22Rv1 (cell line): ENCODE data around the gene TXNDC5.

Experiments used
- CTCF ChIP-seq: fragments of 450-650 bp; IDR thresholded peaks from 2 replicates; pipeline ENCODE4 v1.5.1; 2017; ENCODE audit warnings: mild to moderate bottlenecking
- ZFX ChIP-seq: fragments of 450-650 bp; IDR thresholded peaks from 2 replicates; pipeline ENCODE4 v1.6.1; 2017; ENCODE audit warnings: antibody characterized with exemption, borderline replicate concordance

- no peak for TF ChIP-seq CTCF
- TF ChIP-seq ZFX, result no peak
These were observed 51.0 kb downstream of the TXNDC5 start for GRCh38 chr6:7859591-7859990.
